ENCODE measurements around the gene TELO2.

TELO2 gene

DNA sequence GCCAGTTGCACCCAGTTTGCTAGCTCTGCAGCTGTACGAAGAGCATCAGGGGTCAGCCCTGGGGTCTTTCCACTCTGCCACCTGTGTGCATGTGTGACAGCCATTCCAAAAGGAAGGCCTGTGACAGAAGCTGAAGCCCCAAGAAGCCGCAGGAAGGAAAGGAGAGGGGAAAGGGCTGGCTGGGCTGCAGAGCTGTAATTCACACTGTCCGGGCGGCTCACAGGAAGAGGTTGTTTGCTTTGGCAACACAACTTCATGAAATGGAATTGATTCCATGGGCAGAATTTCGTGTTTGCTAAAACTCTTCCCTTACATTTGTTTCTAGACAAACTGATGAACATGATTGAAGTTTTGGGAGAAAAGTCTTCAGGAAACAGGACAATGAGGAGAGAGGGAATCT lies 55.1 kb downstream of the TELO2 start:
- TF ChIP-seq CTCF (conservative IDR thresholded peaks at IDR 0.05; ENCODE audit: low read depth, low read length) = no peak
- no peak overlapping the region for H3K4me3 ChIP-seq (ENCODE audit: low read depth, low read length)
- DNase-seq (ENCODE audit: low read depth) = peak; percentile 69

DNA sequence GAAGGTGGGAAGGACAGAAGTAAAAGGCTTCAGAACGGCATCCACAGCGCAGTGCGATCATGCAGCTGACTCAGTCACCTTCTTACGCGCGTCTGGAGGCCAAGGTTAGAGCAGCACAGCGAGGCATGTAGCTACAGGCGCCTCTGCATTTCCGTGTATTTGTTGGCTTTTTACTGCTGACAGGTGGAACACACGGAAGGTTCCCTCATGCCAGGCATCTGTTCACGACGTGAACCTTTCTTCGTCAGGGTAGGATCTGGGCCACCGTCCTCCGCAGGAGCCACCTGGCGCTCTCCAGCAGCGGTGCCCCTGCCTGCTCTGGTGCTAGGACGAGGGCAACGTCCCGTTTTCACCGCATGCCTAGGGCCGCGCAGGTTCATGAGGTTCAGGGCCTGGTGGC lies 55.6 kb downstream of the TELO2 start:
- H3K4me3 ChIP-seq (ENCODE audit: low read depth, low read length) = no peak overlapping the region
- no peak for TF ChIP-seq CTCF (conservative IDR thresholded peaks at IDR 0.05; ENCODE audit: low read depth, low read length)
- no peak for DNase-seq (ENCODE audit: low read depth)

GRCh38 chr16:1550069-1550468 lies 56.9 kb downstream of the TELO2 start:
- no peak for TF ChIP-seq CTCF (conservative IDR thresholded peaks at IDR 0.05; ENCODE audit: low read depth, low read length)
- no peak overlapping the region for H3K4me3 ChIP-seq (ENCODE audit: low read depth, low read length)
- no peak for DNase-seq (ENCODE audit: low read depth)

GRCh38 chr16:1550696-1551095 lies 57.5 kb downstream of the TELO2 start:
- no peak overlapping the region for H3K4me3 ChIP-seq (ENCODE audit: low read depth, low read length)
- TF ChIP-seq CTCF (conservative IDR thresholded peaks at IDR 0.05; ENCODE audit: low read depth, low read length) = no peak
- DNase-seq (ENCODE audit: low read depth) = no peak

DNA sequence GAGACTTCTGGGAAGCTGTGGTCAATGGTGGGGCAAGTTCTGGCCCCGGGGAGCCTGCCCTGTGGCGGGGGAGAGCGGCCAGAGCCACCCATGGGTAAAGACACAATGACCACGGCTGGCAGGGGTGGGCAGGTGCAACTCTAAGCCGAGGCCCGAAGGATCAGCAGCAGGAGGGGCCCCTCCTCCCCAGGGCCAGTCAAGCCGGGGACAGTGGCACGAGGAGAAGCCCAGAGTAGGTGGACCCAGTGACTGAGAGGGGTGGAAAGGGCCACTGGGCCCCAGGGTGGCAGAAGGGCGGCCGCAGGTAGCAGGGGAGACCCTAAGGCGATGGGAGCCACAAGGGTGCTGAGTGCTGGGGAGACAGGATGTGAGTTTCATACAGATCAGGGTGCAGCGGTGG lies 58.0 kb downstream of the TELO2 start:
- no peak for DNase-seq (ENCODE audit: low read depth)
- H3K4me3 ChIP-seq (ENCODE audit: low read depth, low read length) = no peak overlapping the region
- TF ChIP-seq CTCF (conservative IDR thresholded peaks at IDR 0.05; ENCODE audit: low read depth, low read length) = no peak

- DNase-seq (ENCODE audit: low read depth) = no peak
- no peak overlapping the region for H3K4me3 ChIP-seq (ENCODE audit: low read depth, low read length)
Observed at GRCh38 chr16:1552129-1552528, 59.0 kb downstream of the TELO2 start.

More at GRCh38 chr16:1552129-1552528, 59.0 kb downstream of the TELO2 start:
- TF ChIP-seq CTCF (conservative IDR thresholded peaks at IDR 0.05; ENCODE audit: low read depth, low read length) = no peak

Measured in choroid plexus epithelial cell (primary cell).